HUDEP-2 (cell line): Measurements from ENCODE around the gene ERC2.
A peak's percentile ranks its signal among the peaks of the same experiment; 100 is the strongest.
"Not testable (repeated sequence)": the region's sequence is repeated elsewhere in the genome, so short reads cannot be mapped to it uniquely, and the experiment has no call there.

Source experiments
- DNase-seq, 76 experiments: peaks; one replicate each; lab custom pipeline; 2025; ENCODE audit not compliant: unreplicated experiment in 76 of 76; lab: John Stamatoyannopoulos, UW

The ERC2 gene

DNA sequence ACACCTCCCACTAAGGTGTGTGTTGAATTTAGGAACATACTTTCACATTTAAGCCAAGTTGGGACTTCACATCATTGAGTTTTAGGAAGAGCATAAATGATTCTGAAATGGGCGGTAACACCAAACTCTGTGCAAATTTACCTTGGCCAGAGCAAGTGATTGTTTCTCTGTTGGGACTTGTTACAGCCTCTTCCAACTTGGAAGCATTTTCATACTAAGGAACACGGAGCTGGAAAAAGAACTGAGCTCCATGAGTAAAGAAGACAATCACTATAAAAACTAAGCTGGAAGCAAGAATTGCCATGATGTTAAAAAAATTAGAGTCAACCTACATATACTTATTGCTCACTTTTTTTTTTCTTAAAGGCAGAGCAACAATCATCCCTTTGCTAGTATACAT lies 371.3 kb downstream of the ERC2 start:
- DNase-seq, result no peak

- no peak for DNase-seq
Observed at GRCh38 chr3:56094170-56094569, 374.1 kb downstream of the ERC2 start.

DNA sequence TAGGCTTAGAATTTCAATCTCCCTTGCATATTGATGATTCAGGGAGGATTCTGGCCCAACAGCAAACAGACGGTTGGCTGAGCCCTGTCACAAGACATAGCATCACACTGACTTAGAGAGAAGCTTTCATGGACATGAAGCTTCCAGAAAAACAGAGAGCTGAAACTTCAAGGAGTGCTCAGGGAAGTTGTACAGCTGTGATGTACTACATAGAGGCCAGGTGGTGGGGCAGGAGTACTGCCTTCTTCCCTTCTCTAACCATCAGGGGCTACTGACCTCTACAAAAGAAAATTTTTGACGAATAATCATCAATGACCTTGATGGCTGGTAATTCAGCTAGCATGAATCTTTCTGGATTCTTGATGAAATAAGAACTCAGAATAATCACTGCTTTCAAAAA lies 378.5 kb downstream of the ERC2 start:
- no peak for DNase-seq

GRCh38 chr3:56087451-56088053 lies 380.7 kb downstream of the ERC2 start:
- DNase-seq, result no peak

DNA sequence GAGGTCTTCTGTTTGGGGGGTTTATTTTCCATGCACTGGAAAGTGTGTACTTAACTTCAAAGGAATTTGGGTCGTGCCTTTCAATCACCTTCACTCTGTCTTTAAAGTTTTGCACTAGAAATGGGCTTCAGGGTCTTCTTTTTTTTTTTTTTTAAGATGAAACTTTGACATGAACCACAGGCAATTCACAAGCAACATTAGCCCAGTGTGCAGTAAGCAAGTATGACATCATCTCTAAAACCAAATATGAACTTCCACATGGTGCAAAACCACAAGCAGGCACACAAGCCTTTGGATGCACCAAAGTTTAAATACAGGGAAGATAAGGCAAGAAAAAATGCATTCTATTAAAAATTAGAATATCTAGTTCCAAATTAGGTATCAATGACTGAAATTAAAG lies 381.9 kb downstream of the ERC2 start:
- no peak for DNase-seq

GRCh38 chr3:56081246-56081645 lies 387.0 kb downstream of the ERC2 start:
- no peak for DNase-seq

DNA sequence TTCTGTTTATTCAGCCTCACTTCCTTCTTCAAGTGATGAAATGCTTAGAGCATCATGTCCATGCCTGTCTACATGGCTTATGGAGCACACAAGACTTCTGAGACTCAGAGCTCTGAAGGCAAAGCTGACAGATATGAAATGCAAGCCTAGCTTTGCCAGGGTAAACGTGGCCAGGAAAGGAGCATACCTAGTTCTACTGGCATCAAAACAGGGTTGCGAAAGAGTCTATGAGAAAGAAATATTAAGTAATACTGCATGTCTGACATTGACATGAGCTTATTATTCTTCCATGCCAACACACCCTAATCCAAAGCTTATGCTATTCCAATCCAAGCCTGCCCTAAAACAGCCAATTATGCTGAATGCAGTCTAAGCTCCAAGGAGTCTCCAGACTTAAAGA lies 391.5 kb downstream of the ERC2 start:
- DNase-seq, result no peak

- DNase-seq, result no peak
Observed at GRCh38 chr3:56075089-56075488, 393.2 kb downstream of the ERC2 start.

DNA sequence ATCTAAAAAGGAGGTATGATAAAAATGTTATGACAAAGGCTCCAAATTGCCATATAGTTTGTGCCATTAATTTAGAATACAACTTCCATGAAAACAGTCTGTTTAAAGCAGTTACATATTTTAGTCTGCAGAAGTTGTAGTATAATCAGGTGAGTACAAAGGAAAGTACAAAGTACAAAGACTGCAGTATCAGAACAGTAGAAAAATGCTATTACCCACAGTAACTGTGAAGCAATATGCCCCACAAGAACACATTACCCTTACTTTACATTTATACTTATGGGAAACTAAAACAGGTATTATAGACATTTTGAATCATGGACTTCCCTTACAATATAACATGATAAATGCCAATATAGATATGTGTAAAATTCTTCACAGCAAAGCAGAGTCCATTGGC lies 398.5 kb downstream of the ERC2 start:
- DNase-seq, result no peak

DNA sequence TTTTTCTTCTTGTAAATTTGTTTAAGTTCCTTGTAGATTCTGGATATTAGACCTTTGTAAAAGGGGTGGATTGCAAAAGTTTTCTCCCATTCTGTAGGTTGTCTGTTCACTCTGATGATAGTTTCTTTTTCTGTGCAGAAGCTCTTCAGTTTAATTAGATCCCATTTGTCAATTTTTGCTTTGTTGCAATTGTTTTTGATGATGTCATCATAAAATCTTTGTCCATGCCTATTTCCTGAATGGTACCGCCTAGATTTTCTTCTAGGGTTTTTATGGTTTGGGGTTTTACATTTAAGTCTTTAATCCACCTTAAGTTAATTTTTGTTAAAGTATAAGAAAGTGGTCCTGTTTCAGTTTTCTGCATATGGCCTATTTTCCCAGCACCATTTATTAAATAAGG lies 401.9 kb downstream of the ERC2 start:
- DNase-seq, result not testable (repeated sequence)

DNA sequence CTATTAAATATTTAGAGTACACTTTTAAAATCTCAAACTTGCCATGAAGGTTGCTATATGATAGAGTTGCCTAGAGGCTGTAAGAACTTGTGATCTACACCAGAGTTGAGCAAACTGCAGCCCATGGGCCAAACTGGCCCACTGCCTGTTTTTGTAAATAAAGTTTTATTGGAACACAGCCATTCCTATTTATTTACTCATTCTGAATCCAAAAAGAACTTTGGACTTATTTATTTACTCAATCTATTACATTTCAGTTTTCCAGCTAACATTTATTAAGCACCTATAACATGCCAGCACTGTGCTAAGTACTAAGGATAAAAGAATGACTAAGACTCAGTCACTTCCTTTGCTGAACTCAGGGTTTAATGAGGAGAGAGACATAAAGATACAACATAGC lies 403.6 kb downstream of the ERC2 start:
- no peak for DNase-seq

- no peak for DNase-seq
Observed at GRCh38 chr3:56061279-56061626, 407.0 kb downstream of the ERC2 start.

- DNase-seq, result no peak
Observed at GRCh38 chr3:56060521-56061278, 407.6 kb downstream of the ERC2 start.

DNA sequence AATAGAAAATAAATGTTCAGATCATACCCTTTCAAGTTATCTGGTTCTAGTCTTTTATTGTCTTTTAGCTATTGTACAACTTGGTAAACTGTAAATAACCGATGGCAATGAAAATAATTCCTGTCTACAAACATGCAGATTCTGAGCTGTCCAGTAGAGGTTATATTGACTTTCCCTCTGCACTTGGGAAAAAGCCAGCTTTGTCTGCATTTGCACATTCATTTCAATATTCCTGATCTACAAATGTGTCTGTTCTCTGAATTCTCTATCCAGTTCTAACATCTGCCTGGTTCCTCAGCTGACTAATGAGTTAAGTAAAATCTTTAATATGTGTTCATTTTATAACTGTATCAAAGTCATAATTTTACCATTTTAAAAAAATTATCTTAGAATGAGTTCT lies 408.5 kb downstream of the ERC2 start:
- no peak for DNase-seq

DNA sequence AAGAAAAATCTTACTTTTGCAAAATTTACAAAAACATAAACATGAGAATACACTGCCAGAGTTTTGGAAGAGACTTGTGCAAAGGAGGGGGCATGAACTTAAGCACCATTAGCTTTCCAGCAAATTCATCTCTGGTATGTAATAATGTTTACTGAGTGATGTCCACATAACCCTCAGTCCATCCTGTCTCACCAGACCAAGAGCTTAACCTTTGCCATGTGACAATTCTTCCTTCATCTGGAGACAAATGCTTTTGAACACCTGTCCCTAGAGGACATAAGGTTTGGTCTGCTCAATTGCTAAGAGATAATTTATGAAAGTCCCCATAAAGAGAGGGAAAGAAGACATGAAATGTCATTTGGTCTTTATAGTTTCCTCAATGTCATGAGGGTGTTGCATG lies 412.3 kb downstream of the ERC2 start:
- DNase-seq, result no peak

DNA sequence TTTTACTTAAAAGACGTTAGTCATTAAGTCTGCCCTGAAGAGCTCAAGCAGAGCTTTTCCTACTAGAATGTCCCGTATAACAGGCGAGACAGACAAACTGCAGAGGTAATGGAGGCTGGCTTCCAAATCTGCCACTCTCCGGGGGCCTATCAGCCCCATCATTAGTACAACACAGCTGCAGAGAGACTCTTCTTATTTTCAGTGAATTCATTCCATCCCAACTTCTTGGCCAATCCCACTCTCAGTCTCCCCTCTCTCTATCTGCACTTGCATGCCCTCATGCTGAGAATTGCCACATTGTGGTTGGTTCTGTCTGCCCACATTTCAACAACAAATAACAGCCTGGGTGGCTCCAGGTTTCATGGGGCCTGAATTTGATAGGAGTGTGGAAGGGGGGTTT lies 412.7 kb downstream of the ERC2 start:
- DNase-seq, result no peak

GRCh38 chr3:56054844-56055243 lies 413.4 kb downstream of the ERC2 start:
- DNase-seq, result peak in 1 of 76 experiments; percentile 1

DNA sequence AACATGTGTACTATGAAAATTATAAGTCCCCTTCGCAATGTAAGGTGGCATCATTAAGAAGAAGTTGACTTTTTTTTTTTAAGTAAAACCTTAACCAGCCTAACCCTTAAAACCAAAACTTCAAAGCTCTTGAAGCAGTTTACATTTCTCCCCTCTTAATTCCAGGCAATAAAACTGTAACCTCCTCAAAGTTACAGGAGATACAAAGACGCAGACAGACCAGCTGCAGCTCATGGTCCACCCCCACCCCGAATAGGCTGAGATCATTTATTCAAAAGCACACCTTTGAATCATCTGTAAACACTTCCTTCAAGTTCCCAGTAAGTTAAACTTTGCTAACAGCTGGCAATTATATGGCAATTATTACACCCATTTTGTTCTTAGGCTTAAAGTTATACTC lies 414.5 kb downstream of the ERC2 start:
- no peak for DNase-seq

GRCh38 chr3:56052188-56052587 lies 416.1 kb downstream of the ERC2 start:
- no peak for DNase-seq

- DNase-seq, result no peak
Observed at GRCh38 chr3:56051052-56051451, 417.2 kb downstream of the ERC2 start.

GRCh38 chr3:56048946-56049345 lies 419.3 kb downstream of the ERC2 start:
- peak in 1 of 76 experiments; percentile 2 for DNase-seq

DNA sequence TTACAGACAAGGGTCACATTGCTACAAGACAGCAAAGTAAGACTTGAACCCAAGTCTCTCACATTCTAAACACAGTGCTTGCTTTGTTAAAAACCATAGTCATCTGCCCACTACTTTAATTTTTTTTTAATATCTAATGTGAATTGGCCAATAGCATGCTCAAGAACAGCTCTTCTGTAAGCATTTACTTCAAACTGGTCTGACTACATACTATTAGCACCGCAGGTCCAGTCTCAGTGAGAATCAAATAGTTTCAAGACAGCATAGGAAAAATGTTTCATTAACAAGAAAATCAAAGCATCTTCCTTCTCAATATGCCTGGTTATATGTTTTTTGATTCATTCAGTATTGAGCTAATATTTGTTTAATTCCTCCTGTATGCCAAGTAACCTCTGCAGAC lies 419.9 kb downstream of the ERC2 start:
- no peak for DNase-seq
